Thyroid gland (tissue), 4 donors: Measurements from ENCODE around the gene GPR101.

Experiments
- POLR2A ChIP-seq, 2 donors: fragments of 450-650 bp; IDR thresholded peaks; one replicate each; pipeline ENCODE4 v1.6.1; 2017; ENCODE audit warnings: antibody characterized with exemption in 2 of 2, mild to moderate bottlenecking in 2 of 2, moderate library complexity in 1 of 2
- TF ChIP-seq, protein P1 (sequence below), 6 experiments: fragments of 200-600 bp in 3 of 6; fragments of 450-650 bp in 3 of 6; sonication (generic) in 3 of 6; IDR thresholded peaks; one replicate each; pipeline ENCODE4 v1.5.1; 2016 to 2019; ENCODE audit warnings: antibody characterized with exemption in 6 of 6, mild to moderate bottlenecking in 2 of 6, inconsistent platforms in 1 of 6, moderate library complexity in 1 of 6

DNA sequence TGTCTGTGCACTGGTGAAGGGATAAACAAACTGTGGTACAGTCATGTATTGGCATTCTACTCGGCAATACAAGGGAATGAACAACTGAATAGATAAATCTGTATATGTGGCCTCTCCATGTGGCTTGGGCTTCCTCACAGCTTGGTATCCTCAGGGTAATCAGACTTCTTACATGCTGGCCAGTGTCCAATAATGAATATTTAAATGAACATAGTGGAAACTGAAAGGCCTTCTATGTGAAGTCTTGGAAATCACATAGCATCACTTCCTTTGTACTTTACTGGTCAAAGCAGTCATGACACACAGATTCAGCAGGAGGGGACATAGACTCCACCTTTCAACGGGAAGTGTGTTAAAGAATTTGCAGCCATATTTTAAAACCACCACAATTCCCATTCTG lies 33.4 kb upstream of the GPR101 start:
- TF ChIP-seq, protein P1, sequence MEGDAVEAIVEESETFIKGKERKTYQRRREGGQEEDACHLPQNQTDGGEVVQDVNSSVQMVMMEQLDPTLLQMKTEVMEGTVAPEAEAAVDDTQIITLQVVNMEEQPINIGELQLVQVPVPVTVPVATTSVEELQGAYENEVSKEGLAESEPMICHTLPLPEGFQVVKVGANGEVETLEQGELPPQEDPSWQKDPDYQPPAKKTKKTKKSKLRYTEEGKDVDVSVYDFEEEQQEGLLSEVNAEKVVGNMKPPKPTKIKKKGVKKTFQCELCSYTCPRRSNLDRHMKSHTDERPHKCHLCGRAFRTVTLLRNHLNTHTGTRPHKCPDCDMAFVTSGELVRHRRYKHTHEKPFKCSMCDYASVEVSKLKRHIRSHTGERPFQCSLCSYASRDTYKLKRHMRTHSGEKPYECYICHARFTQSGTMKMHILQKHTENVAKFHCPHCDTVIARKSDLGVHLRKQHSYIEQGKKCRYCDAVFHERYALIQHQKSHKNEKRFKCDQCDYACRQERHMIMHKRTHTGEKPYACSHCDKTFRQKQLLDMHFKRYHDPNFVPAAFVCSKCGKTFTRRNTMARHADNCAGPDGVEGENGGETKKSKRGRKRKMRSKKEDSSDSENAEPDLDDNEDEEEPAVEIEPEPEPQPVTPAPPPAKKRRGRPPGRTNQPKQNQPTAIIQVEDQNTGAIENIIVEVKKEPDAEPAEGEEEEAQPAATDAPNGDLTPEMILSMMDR (IDR thresholded peaks at IDR 0.05), result no peak
- TF ChIP-seq POLR2A (IDR thresholded peaks at IDR 0.05), result no peak
